Spinal cord (tissue), 10 donors: Measurements from ENCODE around the gene IRF2. TPM values are rescaled to one million over a fixed set of nuclear protein-coding genes. Genes with fewer than 3 reads are reported as not detected.

Experiments used
- DNase-seq, 6 donors: peaks; one replicate each; pipeline versions ENCODE4 v3.0.0 to v3.0.0-alpha.2; 2013 to 2015; ENCODE audit warnings: low spot score in 6 of 6, low read depth in 4 of 6
- H3K27ac ChIP-seq: one replicate; pipeline ENCODE4 v1.5.1; 2013; ENCODE audit warnings: low read depth, low read length, control low read depth
- H3K27me3 ChIP-seq: one replicate; pipeline ENCODE4 v1.6.1; 2013; ENCODE audit warnings: low read length; ENCODE audit not compliant: control insufficient read depth, insufficient read depth
- H3K36me3 ChIP-seq: one replicate; pipeline ENCODE4 v1.6.1; 2013; ENCODE audit warnings: low read length; ENCODE audit not compliant: control insufficient read depth, insufficient read depth
- H3K4me1 ChIP-seq: one replicate; pipeline ENCODE4 v1.6.1; 2013; ENCODE audit warnings: low read length; ENCODE audit not compliant: control insufficient read depth, insufficient read depth
- H3K4me3 ChIP-seq: one replicate; pipeline ENCODE4 v1.5.1; 2013; ENCODE audit warnings: low read depth, low read length, control low read depth
- H3K9me3 ChIP-seq: one replicate; pipeline ENCODE4 v1.6.1; 2013; ENCODE audit warnings: low read length; ENCODE audit not compliant: control insufficient read depth, insufficient read depth
- WGBS: methylation state at CpG from one replicate; pipeline ENCODE4 v1.1.5; 2013; ENCODE audit warnings: missing lambda C conversion rate; ENCODE audit not compliant: insufficient coverage; 5-methylcytosine and 5-hydroxymethylcytosine counted together
- polyA plus RNA-seq, 2 donors: library from polyadenylated mRNA; unstranded; fragments of 120-200 nt; gene quantifications; one replicate each; pipeline ENCODE4 v1.2.1, GENCODE V29; 2013; ENCODE audit not compliant: insufficient read length in 2 of 2
- total RNA-seq, 2 donors: library from RNA; depleted of rRNA in 1 of 2; stranded (reverse); fragments of 120-200 nt in 1 of 2; fragments of >200 nt in 1 of 2; gene quantifications; one replicate each; pipeline versions ENCODE4 v1.2.3 to v1.2.4, GENCODE V29; 2013 to 2014
- donor health status: healthy.

IRF2 gene
- total and polyA plus RNA-seq, 4 donors: 19.6 to 33.7 (median 24.6) TPM

GRCh38 chr4:184397516-184398163, 76.7 kb downstream of the IRF2 start:
- 50% methylated on average over 2 of the region's 6 CpGs for WGBS
- no peaks in the 10 kb centered on the region for H3K27me3 ChIP-seq
- peak overlapping the region; percentile 22 for H3K27ac ChIP-seq
- H3K9me3 ChIP-seq: peaks cover 3% of the 10 kb centered on the region
- H3K4me3 ChIP-seq: no peak overlapping the region
- H3K4me1 ChIP-seq: peaks cover 41% of the 10 kb centered on the region
- peaks cover 19% of the 10 kb centered on the region for H3K36me3 ChIP-seq
- peak in 1 of 6 donors; percentile 46 for DNase-seq

DNA sequence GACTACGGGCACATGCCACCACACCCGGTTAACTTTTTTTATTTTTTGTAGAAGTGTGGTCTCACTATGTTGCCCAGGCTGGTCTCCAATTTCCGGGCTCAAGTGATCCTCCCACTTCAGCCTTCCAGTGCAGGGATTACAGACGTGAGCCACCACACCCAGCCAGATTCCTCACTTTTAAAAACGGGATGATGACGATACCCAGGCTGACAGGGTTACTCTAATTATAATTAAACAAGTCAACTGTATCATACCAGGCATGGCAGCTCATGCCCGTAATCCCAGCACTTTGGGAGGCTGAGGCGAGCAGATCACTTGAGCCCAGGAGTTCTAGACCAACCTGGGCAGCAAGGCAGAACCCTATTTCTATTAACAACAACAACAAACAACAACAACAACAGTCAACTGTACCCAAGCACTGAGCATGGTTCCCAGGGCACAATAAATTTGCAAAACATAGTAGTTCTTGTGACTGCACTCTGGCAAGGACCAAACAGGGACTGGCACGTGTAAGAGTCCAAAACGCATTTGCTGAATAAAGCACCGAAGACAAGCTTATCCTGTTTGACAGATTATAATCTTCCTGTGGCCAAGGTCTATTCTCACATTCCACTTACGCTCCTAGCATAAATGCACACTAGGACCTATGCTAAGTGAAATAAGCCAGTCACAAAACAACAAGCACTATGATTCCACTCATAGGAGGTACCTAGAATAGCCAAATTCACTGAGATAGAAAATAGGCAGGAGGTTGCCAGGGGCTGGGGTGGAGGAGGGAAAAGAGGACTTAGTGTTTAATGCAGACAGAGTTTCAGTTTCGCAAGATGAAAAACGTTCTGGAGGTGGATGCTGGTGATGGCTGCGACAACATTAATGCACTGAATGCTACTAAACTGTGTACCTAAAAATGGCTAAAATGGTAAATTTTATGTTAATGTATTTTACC, 77.5 kb downstream of the IRF2 start:
- Histone ChIP-seq H3K4me3 (no peak overlapping the region), H3K4me1 (peaks cover 38% of the 10 kb centered on the region)

GRCh38 chr4:184395971-184396391, 78.4 kb downstream of the IRF2 start:
- peak in 1 of 6 donors; percentile 26 for DNase-seq
- H3K36me3 ChIP-seq: peaks cover 24% of the 10 kb centered on the region
- H3K27ac ChIP-seq: peak overlapping the region; percentile 33

More for the DNA sequence above, 77.5 kb downstream of the IRF2 start:
- Histone ChIP-seq H3K27ac (no peak overlapping the region), H3K27me3 (no peaks in the 10 kb centered on the region), H3K36me3 (peaks cover 19% of the 10 kb centered on the region), H3K9me3 (peaks cover 3% of the 10 kb centered on the region)
- no peak for DNase-seq
- 77% methylated on average over 9 of the region's 15 CpGs for WGBS

DNA sequence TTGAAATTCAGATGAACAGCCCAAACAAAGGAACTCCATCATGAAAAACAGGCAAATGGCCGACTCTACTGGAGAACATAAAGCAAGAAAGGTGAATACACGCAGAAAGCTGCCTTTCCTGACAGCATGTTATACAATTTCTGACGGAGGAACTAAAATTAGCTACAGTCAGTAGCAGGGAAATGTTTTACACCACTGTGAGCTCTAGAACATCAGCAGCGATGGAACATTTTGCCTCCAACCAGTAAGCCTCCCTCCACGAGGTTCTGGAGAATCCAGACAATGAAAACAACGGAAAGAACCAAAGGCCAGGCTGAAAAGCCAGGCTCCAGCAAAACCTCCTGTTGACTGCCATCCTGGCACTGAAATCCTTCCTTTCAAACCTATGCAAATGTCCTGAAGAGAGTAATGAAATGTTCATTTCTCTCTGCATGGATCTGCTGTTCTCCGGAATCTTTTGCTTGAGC, 78.9 kb downstream of the IRF2 start:
- DNase-seq: no peak
- 68% methylated on average over 5 of the region's 7 CpGs for WGBS
- Histone ChIP-seq H3K9me3 (peaks cover 3% of the 10 kb centered on the region), H3K4me1 (peaks cover 39% of the 10 kb centered on the region), H3K27ac (peak overlapping the region; percentile 33), H3K27me3 (no peaks in the 10 kb centered on the region), H3K4me3 (no peak overlapping the region), H3K36me3 (peaks cover 29% of the 10 kb centered on the region)

More at GRCh38 chr4:184395971-184396391, 78.4 kb downstream of the IRF2 start:
- peaks cover 3% of the 10 kb centered on the region for H3K9me3 ChIP-seq
- WGBS: 93% methylated on average over 9 of the region's 14 CpGs
- no peak overlapping the region for H3K4me3 ChIP-seq
- H3K4me1 ChIP-seq: peaks cover 35% of the 10 kb centered on the region
- no peaks in the 10 kb centered on the region for H3K27me3 ChIP-seq

GRCh38 chr4:184392748-184393559, 81.4 kb downstream of the IRF2 start:
- WGBS: 56% methylated on average over 15 of the region's 17 CpGs
- peak overlapping the region; percentile 79 for H3K27ac ChIP-seq
- peaks cover 35% of the 10 kb centered on the region for H3K36me3 ChIP-seq
- peaks cover 45% of the 10 kb centered on the region for H3K4me1 ChIP-seq
- DNase-seq: peak in 1 of 6 donors; percentile 57
- H3K4me3 ChIP-seq: no peak overlapping the region
- H3K27me3 ChIP-seq: no peaks in the 10 kb centered on the region
- H3K9me3 ChIP-seq: peaks cover 3% of the 10 kb centered on the region

GRCh38 chr4:184392316-184392715, 82.0 kb downstream of the IRF2 start:
- peak in 1 of 6 donors; percentile 61 for DNase-seq
- peak overlapping the region; percentile 79 for H3K27ac ChIP-seq
- H3K4me1 ChIP-seq: peaks cover 44% of the 10 kb centered on the region
- no peaks in the 10 kb centered on the region for H3K27me3 ChIP-seq
- 47% methylated on average over 5 of the region's 6 CpGs for WGBS
- peaks cover 3% of the 10 kb centered on the region for H3K9me3 ChIP-seq
- no peak overlapping the region for H3K4me3 ChIP-seq
- peaks cover 35% of the 10 kb centered on the region for H3K36me3 ChIP-seq

- Histone ChIP-seq H3K27me3 (no peaks in the 10 kb centered on the region), H3K27ac (no peak overlapping the region), H3K4me1 (peaks cover 44% of the 10 kb centered on the region), H3K9me3 (no peaks in the 10 kb centered on the region), H3K36me3 (peaks cover 29% of the 10 kb centered on the region), H3K4me3 (no peak overlapping the region)
- peak in 1 of 6 donors; percentile 48 for DNase-seq
- WGBS: 60% methylated on average over 17 of the region's 24 CpGs
These were observed 84.1 kb downstream of the IRF2 start for GRCh38 chr4:184389978-184390900.

DNA sequence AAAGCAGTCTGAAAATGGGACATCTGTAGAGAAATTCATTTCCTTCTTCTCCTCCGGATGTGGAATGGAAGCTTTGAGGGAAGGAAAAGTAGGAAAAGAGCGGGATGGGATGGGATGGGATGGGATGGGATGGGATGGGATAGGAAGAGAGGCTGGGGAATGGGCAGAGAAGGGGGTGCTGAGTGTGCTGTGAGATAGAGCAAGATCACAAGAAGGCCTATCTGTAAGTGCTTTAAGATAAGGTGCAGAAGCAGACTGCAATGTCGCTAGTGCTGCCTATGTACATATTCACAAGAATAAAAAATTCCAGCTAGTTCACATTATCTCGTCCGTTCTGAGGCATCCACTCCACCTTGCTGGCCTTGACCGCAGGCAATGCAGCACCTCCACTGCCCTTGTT, 86.2 kb downstream of the IRF2 start:
- H3K9me3 ChIP-seq: no peaks in the 10 kb centered on the region
- H3K36me3 ChIP-seq: peaks cover 29% of the 10 kb centered on the region
- WGBS: 98% methylated on average over 5 of the region's 6 CpGs
- H3K4me1 ChIP-seq: peaks cover 48% of the 10 kb centered on the region
- H3K27me3 ChIP-seq: no peaks in the 10 kb centered on the region
- DNase-seq: no peak
- H3K4me3 ChIP-seq: no peak overlapping the region
- no peak overlapping the region for H3K27ac ChIP-seq
